Measurements from ENCODE around the gene RELN. TPM values are rescaled to one million over a fixed set of nuclear protein-coding genes. Genes with fewer than 3 reads are reported as not detected.
A peak's percentile ranks its signal among the peaks of the same experiment; 100 is the strongest.

The RELN gene
- total RNA-seq, 1 donor from 2014 or later: 31.9 TPM

- DNase-seq: no peak
These were observed 310.0 kb downstream of the RELN start for GRCh38 chr7:103679151-103680132.

GRCh38 chr7:103668279-103668941 is 321.0 kb downstream of the RELN start:
- DNase-seq: no peak

DNA sequence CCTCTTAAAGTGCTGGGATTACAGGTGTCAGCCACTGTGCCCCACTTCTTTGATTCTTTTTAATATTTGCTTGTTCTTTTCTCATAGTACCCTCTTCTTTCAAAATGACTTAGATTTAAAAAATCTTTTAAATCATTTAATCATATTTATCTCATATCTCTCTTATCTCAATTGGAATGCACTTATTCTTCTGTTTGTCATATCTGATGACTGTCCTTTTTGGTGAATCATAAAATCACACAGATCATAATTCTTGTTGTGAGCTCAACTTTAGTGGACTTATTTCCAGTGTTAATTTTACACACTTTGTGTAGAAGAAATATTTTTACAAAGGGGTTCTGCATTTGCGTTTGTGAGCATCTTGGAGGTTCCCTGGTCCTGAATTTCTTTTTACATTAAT is 323.1 kb downstream of the RELN start:
- no peak for DNase-seq

GRCh38 chr7:103664577-103664976 is 324.9 kb downstream of the RELN start:
- DNase-seq: no peak

DNA sequence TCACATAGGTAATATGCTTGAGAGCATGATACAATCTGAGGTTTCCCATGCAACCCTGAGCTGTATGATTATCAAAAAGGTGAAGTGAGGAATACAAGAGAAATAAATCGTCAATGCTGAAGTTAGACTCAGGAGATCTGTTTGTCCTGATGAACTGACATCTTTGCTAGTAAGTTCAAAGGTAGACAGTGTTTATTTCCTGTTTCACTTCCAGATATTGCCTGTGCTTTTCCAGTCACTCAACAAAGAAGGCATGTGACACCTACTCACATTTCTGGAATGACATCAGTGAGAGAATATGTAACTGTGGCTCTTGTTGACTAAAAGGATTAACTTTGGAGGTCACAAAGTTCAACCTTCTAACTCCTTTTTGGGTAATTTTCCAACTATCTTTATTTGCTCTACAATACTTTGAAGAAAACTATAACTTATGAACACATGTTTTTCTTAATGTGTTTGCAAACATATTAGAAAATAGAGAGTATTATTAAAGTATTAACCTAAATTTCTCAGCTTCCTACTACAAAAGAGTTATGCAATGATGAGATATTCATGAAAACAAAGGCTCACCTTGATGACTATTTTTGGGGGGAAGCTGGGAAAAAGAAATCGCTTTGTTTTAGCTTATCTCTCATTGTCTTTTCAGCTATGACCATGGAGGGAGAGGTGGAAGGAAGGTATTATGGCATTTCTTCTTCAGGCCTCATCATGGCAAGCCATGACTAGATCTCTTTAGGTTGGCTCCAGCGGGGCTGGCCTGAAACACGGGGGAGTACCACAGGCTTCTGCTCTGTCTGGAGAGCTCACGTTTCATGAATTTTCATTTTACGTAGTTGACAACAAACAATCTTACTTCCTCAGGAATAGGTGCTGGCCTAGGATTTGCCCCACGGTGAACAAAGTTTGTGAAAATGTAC is 328.7 kb downstream of the RELN start:
- DNase-seq: peak; percentile 26

- DNase-seq: no peak
These were observed 331.1 kb downstream of the RELN start for GRCh38 chr7:103658055-103659005.

DNA sequence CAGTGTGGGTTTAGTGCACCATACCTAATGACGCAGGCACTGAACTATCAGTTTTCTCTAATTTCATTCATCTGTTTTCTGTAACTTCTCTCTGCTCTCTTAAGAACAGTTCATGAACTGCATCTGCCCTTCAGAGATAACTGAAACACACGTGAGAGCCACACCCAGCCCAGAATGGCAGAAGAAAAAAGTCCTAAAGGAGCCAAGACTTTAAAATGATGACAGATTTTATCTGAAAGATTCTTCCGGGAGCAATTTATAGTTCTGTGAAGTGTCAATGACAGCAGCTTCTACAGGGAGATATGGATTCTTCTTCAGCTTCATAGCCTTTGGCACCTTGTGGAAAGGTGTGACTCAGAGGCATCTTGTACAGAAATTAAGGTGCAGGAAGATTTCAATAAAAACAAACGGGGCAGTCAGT is 332.0 kb downstream of the RELN start:
- no peak for DNase-seq

DNA sequence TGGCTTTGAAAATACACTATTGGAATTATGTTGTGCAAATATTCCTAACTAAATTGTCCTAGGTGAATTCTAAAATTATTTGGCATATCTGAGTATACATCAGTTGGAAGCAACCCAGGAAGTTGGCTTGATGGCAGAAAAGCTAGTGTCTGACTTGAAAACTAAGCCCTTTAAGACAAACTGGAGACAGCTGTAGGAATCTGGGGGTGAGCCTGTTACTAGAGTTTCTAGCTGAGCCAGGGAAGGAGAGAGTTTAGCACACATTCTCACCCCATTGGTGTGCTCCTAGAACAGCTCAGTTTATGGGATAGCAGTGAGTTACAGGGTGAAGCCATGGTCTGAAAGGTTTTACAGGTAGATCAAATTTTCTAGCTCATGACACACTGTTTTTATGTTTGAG is 333.2 kb downstream of the RELN start:
- DNase-seq: no peak

- DNase-seq: no peak
These were observed 337.7 kb downstream of the RELN start for GRCh38 chr7:103651593-103652377.

GRCh38 chr7:103649052-103649451 is 340.4 kb downstream of the RELN start:
- no peak for DNase-seq

DNA sequence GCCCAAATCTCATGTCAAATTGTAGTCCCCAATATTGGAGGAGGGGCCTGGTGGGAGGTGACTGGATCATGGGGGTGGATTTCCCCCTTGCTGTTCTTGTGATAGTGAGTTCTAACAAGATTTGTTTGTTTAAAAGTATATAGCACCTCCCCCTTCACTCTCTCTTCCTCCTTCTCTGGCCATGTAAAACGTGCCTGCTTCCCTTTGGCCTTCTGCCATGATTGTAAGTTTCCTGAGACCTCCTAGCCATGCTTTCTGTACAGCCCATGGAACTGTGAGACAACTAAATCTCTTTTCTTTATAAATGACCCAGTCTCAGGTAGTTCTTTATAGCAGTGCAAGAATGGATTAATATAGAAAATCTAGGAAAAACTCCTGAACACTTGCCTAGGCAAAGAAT is 341.3 kb downstream of the RELN start:
- DNase-seq: no peak

DNA sequence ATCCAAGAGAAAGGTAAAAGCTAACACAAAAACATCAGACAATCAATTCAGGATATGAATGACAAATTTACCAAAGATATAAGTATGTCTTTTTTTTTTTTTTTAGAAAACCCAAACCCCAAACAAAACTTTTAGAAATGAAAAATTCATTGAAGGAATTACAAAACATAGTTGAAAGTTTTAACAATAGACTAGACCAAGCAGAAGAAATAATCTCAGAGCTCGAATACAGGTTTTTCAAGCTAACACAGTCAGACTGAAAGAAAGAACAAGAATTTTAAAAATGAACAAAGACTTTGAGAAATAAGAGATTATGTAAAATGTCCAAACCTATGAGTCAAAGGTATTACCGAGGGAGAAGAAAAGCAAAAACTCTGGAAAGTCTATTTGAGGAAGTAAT is 345.1 kb downstream of the RELN start:
- no peak for DNase-seq

- DNase-seq: no peak
These were observed 349.3 kb downstream of the RELN start for GRCh38 chr7:103640031-103640779.

DNA sequence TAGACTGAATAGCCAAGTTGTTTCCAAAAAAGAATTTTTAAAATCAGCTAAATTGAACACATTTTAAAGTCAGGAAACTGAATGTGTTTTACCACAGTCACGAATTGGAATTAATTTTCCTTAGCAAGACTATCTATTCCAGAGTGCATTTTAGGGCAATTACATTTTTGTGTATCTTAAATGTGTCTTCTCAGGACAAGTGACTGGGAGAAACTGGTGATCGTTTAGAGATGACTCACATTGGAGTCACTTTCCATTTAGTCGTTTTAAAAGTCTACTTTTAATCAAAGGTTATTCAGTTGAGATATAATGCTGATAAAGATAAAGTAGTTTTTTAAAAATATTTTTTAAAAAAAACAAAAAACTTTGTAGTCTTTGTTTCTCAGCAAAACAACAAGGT is 351.7 kb downstream of the RELN start:
- DNase-seq: no peak

GRCh38 chr7:103637094-103637493 is 352.4 kb downstream of the RELN start:
- no peak for DNase-seq

DNA sequence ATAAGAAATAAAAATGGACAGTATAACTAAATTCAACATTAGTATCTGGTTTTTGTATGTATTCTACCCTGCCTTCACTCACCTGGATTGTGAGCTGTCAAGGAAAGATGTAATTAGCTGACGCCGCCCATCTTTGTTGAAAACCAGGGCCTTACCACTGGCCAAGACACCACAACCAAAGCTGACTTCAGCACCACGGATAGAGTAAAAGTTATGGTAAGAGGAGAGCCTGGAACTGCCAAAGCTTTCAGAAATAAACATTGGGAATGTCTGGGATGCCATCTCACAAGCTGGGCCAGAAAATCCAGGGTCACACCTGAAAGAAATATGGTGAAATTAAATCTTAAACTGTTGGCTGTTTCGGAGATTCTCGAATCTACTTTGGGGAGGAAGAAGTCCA is 353.3 kb downstream of the RELN start:
- no peak for DNase-seq

DNA sequence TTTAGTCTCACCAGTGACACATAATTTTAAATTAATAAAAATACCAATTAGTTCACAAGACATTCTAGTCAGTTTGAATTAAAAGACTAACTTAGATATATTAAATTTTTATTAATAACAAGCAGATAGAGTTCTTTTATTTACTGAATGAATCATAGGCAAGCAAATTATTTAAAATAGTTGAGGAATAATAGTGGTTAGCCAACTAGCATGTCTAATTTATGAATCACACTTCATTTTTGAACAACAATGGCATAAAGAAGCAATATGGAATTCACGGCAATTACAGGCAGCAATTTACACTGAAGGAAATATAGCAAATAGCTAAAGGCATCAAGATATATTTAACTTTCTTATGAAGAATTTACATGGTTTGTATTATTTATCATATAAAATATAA is 356.5 kb downstream of the RELN start:
- DNase-seq: no peak

GRCh38 chr7:103632005-103632639 is 357.3 kb downstream of the RELN start:
- DNase-seq: no peak

- DNase-seq: no peak
These were observed 359.1 kb downstream of the RELN start for GRCh38 chr7:103630318-103630717.
